AG10803 (cell line): Measurements from ENCODE around the gene NLRP5.

Experiments
- DNase-seq: peaks from one replicate; pipeline ENCODE4 v3.0.0; 2010; ENCODE audit warnings: low read depth
- H3K4me3 ChIP-seq: 2 replicates; pipeline ENCODE4 v1.5.1; 2011; ENCODE audit warnings: mild to moderate bottlenecking, low read length, control low read depth
- TF ChIP-seq, protein P1 (sequence below): conservative IDR thresholded peaks from 2 replicates; pipeline ENCODE4 v1.5.1; 2011; ENCODE audit warnings: mild to moderate bottlenecking, low read length, control low read depth, inconsistent platforms

The NLRP5 gene

DNA sequence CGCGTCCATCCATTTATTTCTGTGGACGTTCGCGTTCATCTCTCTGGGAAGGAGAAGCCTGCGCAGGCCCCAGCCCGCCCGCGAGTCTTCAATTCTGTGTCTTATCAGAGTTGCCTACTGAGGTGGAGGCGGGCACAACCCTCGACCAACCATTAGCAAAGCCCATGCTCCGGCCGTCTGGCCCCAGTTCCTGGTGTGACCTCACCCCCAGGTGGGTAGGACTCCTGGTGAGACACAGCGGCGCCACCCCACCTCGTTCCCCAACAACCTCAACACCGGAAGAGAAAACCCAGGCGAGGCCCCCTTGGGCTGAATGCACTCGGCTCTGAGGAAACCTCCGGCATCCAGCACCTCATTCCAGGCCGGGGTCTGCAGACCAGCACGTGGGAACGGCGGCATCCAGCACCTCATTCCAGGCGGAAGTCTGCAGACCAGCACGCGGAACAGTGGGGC lies 119.8 kb downstream of the NLRP5 start:
- H3K4me3 ChIP-seq: no peak overlapping the region

DNA sequence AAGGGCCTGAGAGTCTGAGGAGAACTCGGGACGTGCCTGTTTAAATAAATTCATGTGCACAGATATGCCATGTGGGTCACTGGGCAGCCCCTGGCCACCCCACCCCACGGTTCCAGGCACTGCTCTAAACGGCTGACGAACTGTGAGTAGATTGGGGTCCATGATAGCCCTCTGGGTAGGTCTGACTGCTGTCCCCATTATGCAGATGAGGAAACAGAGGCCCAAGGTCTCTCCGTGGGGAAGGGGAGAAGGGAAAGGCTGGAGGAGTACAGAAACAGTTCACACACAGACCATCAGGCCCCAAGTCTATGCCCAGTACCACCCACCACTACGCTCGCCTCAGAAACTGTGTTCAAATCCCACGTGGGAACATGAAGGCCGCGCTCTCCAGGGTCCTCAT lies 120.4 kb downstream of the NLRP5 start:
- no peak overlapping the region for H3K4me3 ChIP-seq
- TF ChIP-seq, protein P1, sequence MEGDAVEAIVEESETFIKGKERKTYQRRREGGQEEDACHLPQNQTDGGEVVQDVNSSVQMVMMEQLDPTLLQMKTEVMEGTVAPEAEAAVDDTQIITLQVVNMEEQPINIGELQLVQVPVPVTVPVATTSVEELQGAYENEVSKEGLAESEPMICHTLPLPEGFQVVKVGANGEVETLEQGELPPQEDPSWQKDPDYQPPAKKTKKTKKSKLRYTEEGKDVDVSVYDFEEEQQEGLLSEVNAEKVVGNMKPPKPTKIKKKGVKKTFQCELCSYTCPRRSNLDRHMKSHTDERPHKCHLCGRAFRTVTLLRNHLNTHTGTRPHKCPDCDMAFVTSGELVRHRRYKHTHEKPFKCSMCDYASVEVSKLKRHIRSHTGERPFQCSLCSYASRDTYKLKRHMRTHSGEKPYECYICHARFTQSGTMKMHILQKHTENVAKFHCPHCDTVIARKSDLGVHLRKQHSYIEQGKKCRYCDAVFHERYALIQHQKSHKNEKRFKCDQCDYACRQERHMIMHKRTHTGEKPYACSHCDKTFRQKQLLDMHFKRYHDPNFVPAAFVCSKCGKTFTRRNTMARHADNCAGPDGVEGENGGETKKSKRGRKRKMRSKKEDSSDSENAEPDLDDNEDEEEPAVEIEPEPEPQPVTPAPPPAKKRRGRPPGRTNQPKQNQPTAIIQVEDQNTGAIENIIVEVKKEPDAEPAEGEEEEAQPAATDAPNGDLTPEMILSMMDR: no peak
- no peak for DNase-seq

More for the DNA sequence above, 119.8 kb downstream of the NLRP5 start:
- no peak for DNase-seq
- TF ChIP-seq, protein P1: no peak

DNA sequence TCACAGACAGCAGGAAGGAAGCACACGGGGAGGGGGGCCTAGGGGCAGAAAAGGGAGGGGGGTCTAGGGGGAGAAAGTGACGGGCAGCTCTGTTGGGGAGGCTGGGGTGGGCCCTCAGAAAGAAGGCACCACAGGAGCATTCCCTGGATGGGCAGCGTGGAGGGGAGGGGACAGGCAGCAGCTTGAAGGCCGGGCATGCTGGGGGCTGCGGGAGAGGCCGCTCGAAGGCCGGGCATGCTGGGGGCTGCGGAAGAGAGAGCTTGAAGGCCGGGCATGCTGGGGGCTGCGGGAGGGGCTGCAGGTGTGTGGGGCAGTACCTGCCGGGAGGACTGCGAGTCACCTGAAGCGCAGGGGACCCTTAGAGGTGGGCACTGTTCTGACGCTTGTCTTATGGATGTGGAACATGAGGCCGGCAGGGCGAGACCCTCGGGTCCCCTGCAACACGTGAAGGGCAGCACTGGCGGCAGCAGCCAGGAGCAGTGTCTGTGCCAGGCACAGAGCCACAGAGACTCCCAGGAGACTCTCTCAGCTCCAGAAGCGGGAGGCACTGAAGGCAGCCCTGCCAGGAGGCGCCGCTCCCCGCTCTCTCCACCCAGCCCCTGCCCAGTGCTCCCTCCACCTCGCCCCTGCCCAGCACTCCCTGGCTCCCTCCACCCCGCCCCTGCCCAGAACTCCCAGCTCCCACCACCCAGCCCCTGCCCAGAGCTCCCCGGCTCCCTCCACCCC lies 121.2 kb downstream of the NLRP5 start:
- DNase-seq: no peak
- no peak overlapping the region for H3K4me3 ChIP-seq
- TF ChIP-seq, protein P1: no peak

DNA sequence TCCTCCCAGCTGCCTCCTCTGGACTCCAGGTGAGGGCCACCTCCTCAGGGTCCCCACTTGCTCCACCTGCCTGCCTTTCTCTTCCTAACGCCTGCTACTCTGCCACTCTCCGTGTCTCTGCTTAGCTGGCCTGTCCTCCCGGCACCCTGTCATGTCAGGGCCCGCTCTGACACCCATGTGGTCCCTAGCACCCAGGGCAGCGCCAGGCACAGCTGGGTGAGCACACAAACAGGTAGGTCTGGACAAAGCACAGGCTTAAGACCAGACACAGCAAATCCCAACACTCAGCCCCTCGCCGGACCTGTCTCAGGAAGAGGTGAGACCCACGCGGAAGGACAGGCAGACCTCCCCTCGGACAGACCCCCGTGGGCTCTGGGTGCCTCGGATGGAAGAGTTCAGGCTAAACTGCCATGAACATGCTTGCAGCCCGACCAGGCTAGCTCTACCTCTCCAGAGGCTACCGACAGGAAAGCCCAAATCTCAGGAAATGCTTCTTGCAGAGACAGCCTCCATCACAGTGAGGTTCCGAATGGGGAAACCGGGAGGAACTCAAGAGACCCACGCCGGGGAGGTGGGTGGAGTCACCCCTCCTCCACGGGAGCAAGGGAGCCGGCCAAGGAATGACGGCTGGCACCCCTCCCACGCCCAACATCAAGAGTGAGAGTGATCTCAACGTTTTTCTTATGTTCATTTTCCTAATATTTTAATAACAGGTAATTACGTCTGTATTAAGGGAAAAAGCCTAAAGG lies 122.0 kb downstream of the NLRP5 start:
- peak; percentile 45 for DNase-seq
- peak overlapping the region; percentile 15 for H3K4me3 ChIP-seq
- TF ChIP-seq, protein P1: no peak

DNA sequence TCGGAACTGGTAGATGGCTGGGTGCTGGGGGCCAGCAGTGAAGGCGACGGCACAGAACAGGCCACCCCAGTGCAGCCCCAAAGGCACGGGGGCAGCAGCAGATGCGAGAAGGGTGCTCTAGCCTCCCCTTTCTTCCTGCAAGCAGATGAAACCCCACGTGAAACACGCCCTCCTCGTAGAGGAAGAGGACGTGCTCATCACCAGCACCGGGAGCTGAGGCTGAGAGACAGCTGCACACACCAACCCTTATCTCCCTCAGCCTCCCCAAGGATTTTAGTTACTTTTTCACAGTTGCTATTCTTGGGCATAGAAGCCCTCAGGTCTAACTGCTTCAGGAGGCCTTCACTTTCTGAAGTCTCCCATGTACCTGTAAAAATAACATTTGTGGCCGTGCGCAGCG lies 122.7 kb downstream of the NLRP5 start:
- peak; percentile 31 for DNase-seq
- TF ChIP-seq, protein P1: no peak
- H3K4me3 ChIP-seq: no peak overlapping the region

DNA sequence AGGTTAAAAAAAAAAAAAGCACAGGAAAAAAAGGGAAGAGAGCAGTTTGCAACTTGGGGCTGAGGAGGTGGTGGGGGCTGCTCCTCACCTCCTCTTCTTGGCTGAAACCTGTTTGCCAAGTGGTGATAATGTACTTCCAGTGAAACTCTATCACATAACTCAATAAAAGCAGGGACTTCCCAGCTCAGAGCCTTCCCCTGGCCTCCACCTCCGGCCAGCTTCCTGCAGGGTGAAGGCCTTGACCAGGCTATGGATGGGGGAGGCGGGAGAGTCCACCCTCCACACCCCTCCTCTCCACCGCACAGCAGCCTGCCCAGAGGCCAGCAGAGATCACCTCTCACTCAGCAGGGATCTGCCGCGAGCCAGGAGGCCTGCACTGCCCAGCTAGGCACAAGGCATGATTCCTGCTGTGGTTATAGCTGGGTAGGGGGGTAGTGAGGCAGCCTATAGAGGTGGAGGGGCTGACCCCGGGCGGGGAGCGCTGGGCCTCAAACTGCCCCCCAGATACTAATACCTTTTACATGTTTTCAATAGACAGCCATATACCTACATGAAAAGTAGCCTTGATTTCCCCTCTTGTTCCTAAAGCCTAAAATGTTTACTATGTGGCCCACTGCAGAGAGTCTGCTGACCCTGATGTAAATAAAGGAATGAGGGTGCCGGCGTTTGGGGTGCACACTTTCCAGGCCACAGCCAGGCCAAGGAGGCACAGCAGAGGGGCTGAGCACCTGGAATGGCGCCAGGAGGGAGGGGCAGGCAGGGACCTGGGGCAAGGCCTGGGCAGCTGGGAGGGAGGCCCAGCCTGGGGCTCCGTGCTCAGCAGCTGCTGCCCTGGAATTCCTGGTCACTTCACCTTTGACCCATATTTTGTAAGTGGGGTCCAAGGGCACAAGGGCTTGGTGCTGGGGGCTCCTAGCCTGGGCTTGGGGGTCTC lies 124.2 kb downstream of the NLRP5 start:
- TF ChIP-seq, protein P1: no peak
- H3K4me3 ChIP-seq: no peak overlapping the region
- no peak for DNase-seq
